OCI-LY3 (cell line): ENCODE data around the gene RASIP1.

Experiments used
- H2AFZ ChIP-seq: fragments of 200-600, 300-600 bp; shearing (Covaris generic); 2 replicates; pipeline ENCODE4 v1.6.0; 2014; ENCODE audit warnings: antibody characterized with exemption, low read depth, low read length
- H3K27ac ChIP-seq: fragments of 200-600, 300-600 bp; sonication (generic); 2 replicates; pipeline ENCODE4 v1.5.1; 2014; ENCODE audit warnings: mild to moderate bottlenecking, low read length, moderate library complexity, mixed read lengths
- H3K27me3 ChIP-seq: fragments of 200-600, 300-600 bp; sonication (generic); 2 replicates; pipeline ENCODE4 v1.6.1; 2014; ENCODE audit warnings: low read depth, low read length, mixed read lengths
- H3K36me3 ChIP-seq: fragments of 200-600, 300-600 bp; sonication (generic); replicated peaks from 2 replicates; pipeline ENCODE3; 2014; ENCODE audit warnings: low read depth, low read length, mixed read lengths
- H3K4me1 ChIP-seq: fragments of 300-600, 200-600 bp; sonication (generic); 2 replicates; pipeline ENCODE4 v1.6.1; 2014; ENCODE audit warnings: low read length, mixed read lengths
- H3K4me2 ChIP-seq: fragments of 200-600, 300-600 bp; sonication (generic); 2 replicates; pipeline ENCODE4 v1.6.1; 2014; ENCODE audit warnings: low read length, mixed read lengths
- H3K4me3 ChIP-seq: fragments of 300-600, 200-600 bp; sonication (generic); 2 replicates; pipeline ENCODE4 v1.5.1; 2014; ENCODE audit warnings: antibody characterized with exemption, mild to moderate bottlenecking, low read length, moderate library complexity
- H3K79me2 ChIP-seq: fragments of 300-600, 200-600 bp; shearing (Covaris generic); 2 replicates; pipeline ENCODE4 v1.6.1; 2014; ENCODE audit warnings: mild to moderate bottlenecking, low read length, mixed read lengths
- H3K9ac ChIP-seq: fragments of 300-600, 200-600 bp; shearing (Covaris generic); 2 replicates; pipeline ENCODE4 v1.6.0; 2014; ENCODE audit warnings: mild to moderate bottlenecking, low read length, moderate library complexity
- H3K9me3 ChIP-seq: fragments of 200-600, 300-600 bp; shearing (Covaris generic); 2 replicates; pipeline ENCODE4 v1.6.1; 2014; ENCODE audit warnings: low read length, mixed read lengths; ENCODE audit not compliant: insufficient read depth
- H4K20me1 ChIP-seq: fragments of 200-600, 300-600 bp; sonication (generic); 2 replicates; pipeline ENCODE4 v1.6.1; 2016; ENCODE audit warnings: low read length, mixed read lengths; ENCODE audit not compliant: insufficient read depth
- EZH2phosphoT487 ChIP-seq: fragments of 200-600 bp; shearing (Covaris generic); IDR thresholded peaks from 2 replicates; pipeline ENCODE4 v1.6.1; 2018; ENCODE audit warnings: antibody characterized with exemption, mixed run types, low read depth
- TF ChIP-seq, protein P1 (sequence below): fragments of 200-600, 300-600 bp; sonication (generic); IDR thresholded peaks from 2 replicates; pipeline ENCODE4 v1.5.1; 2014; ENCODE audit warnings: antibody characterized with exemption, low read length, low read depth

Gene RASIP1

DNA sequence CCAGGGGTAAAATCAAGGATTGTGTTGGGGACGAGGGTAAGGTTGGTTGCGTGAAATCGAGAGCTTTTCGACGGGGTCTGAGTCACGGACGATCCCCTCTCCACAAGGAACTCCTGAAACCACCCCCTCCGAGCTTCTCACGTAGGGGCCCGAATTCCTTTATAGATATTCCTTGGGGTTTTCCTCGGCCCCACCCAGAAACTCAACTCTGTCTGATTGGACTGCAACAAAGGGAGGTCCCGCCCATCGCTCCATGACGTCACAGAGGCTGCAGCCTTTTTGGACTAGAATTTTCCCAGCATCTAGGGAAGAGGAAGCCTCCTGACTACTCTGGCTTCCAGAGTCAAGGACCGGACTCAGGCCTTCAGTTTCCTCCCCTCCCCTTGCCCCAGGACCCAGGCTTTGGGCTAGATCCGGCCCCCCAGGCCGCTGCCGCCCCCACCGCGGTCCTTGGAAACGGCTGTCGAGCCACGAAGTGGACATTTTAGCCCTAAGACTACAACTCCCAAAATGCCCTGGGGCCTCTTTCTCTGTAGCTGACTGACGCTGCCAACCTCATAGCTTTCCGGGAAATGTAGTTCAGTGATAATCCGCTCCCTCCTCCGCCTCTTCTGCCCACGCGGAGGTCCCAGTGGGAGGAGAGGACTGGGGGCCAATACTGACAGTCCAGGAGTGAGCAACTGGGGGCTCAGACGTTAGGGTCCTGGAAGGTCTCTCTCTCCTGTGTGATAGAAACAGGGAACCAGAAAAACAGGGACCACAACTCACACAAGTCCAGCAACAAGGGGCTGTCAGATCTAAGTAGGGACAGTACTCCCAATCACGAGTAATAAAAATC, 6.5 kb upstream of the RASIP1 start, which contains the start of gene IZUMO1:
Gene IZUMO1, minus strand, starts transcription at position 172 of the 838 bp plus-strand sequence. CDS start 1,050 bp downstream, outside the sequence.
- Histone ChIP-seq H3K9me3 (no peaks in the 10 kb centered on the region), H3K27ac (no peak within 1 kb of the TSS), H2AFZ (no peak within 1 kb of the TSS), H3K79me2 (no peaks in the 10 kb centered on the region), H3K9ac (no peak within 1 kb of the TSS), H3K4me1 (no peaks in the 10 kb centered on the region), H4K20me1 (no peaks in the 10 kb centered on the region), H3K36me3 (no peaks in the 10 kb centered on the region), H3K4me3 (no peak within 1 kb of the TSS), H3K27me3 (no peaks in the 10 kb centered on the region), H3K4me2 (no peak within 1 kb of the TSS)
- no peak for TF ChIP-seq EZH2phosphoT487
- TF ChIP-seq, protein P1, sequence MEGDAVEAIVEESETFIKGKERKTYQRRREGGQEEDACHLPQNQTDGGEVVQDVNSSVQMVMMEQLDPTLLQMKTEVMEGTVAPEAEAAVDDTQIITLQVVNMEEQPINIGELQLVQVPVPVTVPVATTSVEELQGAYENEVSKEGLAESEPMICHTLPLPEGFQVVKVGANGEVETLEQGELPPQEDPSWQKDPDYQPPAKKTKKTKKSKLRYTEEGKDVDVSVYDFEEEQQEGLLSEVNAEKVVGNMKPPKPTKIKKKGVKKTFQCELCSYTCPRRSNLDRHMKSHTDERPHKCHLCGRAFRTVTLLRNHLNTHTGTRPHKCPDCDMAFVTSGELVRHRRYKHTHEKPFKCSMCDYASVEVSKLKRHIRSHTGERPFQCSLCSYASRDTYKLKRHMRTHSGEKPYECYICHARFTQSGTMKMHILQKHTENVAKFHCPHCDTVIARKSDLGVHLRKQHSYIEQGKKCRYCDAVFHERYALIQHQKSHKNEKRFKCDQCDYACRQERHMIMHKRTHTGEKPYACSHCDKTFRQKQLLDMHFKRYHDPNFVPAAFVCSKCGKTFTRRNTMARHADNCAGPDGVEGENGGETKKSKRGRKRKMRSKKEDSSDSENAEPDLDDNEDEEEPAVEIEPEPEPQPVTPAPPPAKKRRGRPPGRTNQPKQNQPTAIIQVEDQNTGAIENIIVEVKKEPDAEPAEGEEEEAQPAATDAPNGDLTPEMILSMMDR, result no peak

DNA sequence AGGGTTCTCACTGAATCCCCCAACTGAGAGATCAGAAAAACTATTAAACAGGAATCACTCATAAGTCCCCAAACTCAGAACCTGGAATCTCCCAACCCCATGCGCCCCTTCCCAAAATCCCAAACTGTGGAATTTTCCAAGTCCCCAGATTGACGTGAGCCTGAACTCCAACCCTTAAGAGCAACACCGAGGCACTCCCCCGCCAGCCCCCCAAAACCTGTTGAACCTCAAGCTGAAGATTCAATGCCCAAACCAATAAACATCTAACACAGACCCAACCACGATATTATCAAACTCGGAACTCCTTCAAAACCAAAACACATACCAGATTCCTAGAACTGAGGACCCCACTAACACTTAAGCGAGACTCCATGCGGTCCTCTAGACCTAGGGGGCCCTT, 5.7 kb upstream of the RASIP1 start:
- H3K79me2 ChIP-seq, result no peaks in the 10 kb centered on the region
- no peaks in the 10 kb centered on the region for H3K9me3 ChIP-seq
- H3K4me3 ChIP-seq, result no peak overlapping the region
- no peaks in the 10 kb centered on the region for H3K4me1 ChIP-seq
- no peak overlapping the region for H2AFZ ChIP-seq
- H3K4me2 ChIP-seq, result no peak overlapping the region
- H3K27me3 ChIP-seq, result no peaks in the 10 kb centered on the region
- H3K9ac ChIP-seq, result no peak overlapping the region
- H4K20me1 ChIP-seq, result no peaks in the 10 kb centered on the region
- no peaks in the 10 kb centered on the region for H3K36me3 ChIP-seq
- no peak overlapping the region for H3K27ac ChIP-seq
- TF ChIP-seq EZH2phosphoT487, result no peak
- TF ChIP-seq, protein P1, result no peak

DNA sequence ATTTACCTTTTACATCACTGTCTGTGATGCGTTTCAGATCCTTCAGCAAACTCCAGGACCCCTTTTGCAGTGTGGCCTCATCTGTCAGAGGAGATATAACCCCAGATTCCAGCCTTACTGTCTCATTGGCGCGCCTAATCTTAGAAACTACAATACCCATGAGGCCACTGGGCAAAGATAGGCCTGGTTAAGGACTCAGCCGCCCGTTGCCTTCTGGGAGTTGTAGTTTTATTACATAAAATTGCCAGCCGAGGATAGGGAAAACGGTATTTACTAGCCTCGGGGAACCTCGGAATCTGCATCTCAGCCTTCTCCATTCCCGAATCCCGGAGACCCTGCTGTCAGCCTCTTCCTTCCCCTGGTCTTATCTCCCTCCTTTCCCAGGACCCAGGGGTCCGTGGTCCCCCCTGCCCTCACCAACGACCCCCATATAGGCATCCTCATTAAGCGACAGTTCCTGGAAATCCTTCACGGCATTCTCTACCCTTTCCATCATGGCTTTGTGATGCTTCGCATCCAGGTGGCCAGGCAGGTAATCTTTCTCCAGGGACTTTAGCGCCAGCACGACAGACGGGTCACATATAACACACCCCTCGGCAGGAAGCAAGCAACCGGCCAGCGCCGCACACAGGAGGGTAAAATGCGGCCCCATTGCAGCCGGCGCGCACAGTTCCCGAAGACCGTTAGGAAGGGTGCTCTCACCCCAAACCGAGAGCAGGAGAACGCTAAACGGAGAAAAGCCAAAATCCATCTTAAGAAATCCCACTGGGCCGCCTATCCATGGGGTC, 5.0 kb upstream of the RASIP1 start:
- H4K20me1 ChIP-seq, result no peaks in the 10 kb centered on the region
- no peaks in the 10 kb centered on the region for H3K27me3 ChIP-seq
- no peaks in the 10 kb centered on the region for H3K9me3 ChIP-seq
- H3K4me3 ChIP-seq, result no peak overlapping the region
- peak overlapping the region; percentile 23; the same call in 1 of the 2 replicates for H3K4me2 ChIP-seq
- H3K9ac ChIP-seq, result no peak overlapping the region
- H3K4me1 ChIP-seq, result no peaks in the 10 kb centered on the region
- TF ChIP-seq, protein P1, result no peak
- TF ChIP-seq EZH2phosphoT487, result no peak
- H3K27ac ChIP-seq, result no peak overlapping the region
- no peaks in the 10 kb centered on the region for H3K36me3 ChIP-seq
- H2AFZ ChIP-seq, result peak overlapping the region; percentile 45; the same call in 1 of the 2 replicates
- H3K79me2 ChIP-seq, result no peaks in the 10 kb centered on the region

DNA sequence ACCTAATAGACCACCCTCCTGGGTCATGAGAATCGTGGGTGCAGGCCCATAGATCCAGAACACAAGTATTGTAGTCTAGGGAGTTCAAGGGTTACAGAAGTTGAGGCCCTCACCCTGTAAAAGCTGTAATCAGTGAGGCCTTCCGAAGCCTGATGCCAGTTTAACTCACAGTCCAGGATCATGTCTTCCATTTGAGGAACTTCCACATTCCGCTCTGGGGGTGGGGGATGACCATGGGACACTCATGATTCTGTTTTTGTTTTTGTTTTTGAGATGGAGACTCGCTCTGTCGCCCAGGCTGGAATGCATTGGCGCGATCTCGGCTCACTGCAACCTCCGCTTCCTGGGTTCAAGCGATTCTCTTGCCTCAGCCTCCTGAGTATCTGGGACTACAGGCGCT, 1.7 kb upstream of the RASIP1 start:
- Histone ChIP-seq H3K4me1 (no peaks in the 10 kb centered on the region), H3K9me3 (no peaks in the 10 kb centered on the region), H4K20me1 (no peaks in the 10 kb centered on the region), H3K27ac (no peak overlapping the region), H3K36me3 (no peaks in the 10 kb centered on the region), H2AFZ (no peak overlapping the region; the same call in 1 of the 2 replicates), H3K4me3 (no peak overlapping the region), H3K79me2 (no peaks in the 10 kb centered on the region), H3K27me3 (no peaks in the 10 kb centered on the region), H3K9ac (no peak overlapping the region), H3K4me2 (no peak overlapping the region)
- TF ChIP-seq EZH2phosphoT487, result no peak
- TF ChIP-seq, protein P1, result no peak
